GM18873 (cell line): ENCODE measurements around the gene FAM131C.
"Not testable (repeated sequence)": the region's sequence is repeated elsewhere in the genome, so short reads cannot be mapped to it uniquely, and the experiment has no call there.

Experiments used
- ATAC-seq: cut with Tn5 transposase; IDR thresholded peaks from one replicate; pipeline ENCODE4 v1.9.1; 2021; ENCODE audit warnings: mild to moderate bottlenecking, moderate library complexity, moderate number of reproducible peaks; ENCODE audit not compliant: unreplicated experiment, low FRiP score

FAM131C gene

DNA sequence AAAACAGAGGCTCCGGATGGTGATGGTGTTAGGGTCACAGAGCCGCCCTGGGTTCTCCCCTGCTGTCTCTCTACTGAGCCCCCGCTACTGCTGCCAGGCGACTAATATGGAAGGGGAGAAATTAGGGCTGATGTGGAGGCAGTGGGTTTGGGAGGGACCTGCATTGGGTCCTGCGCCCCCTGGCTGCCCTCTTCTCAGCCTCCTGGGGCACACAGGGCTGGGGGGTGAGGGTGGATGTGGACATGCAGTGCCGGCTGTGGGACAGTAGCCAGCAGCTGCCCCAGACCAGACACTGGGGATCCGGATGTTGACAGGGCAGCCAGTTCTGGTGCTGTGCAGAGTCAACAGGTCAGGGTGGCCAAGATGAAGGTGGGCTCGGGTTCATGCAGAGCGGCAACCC lies 31.4 kb downstream of the FAM131C start:
- ATAC-seq = no peak

DNA sequence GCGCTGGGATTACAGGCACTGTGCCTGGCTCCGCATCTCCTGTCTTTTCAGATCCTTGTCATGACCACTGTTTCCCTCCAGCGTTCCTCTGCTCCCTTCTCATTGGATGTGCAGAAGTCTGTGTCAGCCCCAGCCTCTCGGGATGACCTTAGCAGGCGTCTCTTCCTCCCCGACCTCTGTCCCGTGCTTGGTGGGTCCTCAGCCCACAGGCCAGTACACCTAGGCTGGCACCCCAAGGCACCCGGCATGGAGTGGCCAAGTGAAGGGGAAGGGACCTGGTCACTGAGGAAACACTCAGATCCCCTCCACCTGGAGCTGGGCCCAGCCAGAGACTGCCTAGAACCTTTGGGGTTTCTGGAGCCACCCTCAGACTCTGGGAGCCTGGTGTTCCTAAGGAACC lies 32.3 kb downstream of the FAM131C start:
- no peak for ATAC-seq

- ATAC-seq = not testable (repeated sequence)
Measured at GRCh38 chr1:16039871-16040270, 33.6 kb downstream of the FAM131C start.

GRCh38 chr1:16038620-16038912 lies 34.9 kb downstream of the FAM131C start:
- no peak for ATAC-seq

GRCh38 chr1:16036461-16036860 lies 37.0 kb downstream of the FAM131C start:
- not testable (repeated sequence) for ATAC-seq

DNA sequence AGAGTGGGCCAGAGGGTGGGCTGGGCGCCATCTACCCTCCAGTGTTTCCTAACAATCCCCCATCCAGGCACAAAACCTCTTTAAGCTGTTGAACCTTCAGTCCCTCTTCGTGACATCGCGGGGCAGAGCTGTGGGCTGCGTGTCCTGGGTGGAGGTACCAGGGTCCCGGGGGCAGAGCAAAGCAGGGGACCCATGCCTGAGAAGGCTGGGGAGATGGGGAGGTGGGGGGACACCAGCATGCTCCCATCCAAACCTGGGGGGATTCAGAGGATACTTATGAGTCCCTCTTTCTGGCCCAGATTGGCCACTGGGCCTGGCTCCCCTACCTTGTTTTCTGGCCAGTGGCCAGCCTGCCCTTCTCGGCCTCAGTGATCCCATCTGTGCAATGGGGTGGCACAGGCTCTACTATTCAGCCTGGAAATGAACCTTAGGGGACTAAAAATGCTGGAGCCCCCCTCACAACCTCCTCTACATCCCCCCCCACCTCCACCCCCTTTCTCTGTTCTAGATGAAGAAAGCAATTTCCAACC lies 40.3 kb downstream of the FAM131C start:
- not testable (repeated sequence) for ATAC-seq

- ATAC-seq = no peak
Measured at GRCh38 chr1:16032388-16033102, 40.9 kb downstream of the FAM131C start.

DNA sequence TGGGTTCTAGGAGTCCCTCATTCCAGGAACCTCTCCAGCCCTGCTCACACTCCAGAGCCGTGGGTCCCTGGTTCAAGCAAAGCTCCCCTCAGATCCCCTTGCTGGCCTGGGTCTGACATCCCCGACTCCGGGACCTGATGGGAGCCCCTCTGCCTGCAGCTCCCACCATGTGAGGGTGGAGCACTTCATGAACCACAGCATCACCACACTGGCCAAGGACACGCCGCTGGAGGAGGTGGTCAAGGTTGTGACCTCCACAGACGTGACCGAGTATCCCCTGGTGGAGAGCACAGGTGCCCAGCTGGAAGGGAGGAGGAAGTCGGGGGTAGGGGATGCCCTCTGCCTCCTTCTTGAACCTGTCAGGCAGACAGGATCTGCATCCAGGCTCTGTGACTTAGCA lies 41.9 kb downstream of the FAM131C start:
- ATAC-seq = no peak

GRCh38 chr1:16029288-16029687 lies 44.2 kb downstream of the FAM131C start:
- ATAC-seq = no peak

GRCh38 chr1:16029003-16029268 lies 44.5 kb downstream of the FAM131C start:
- ATAC-seq = not testable (repeated sequence)

- ATAC-seq = no peak
Measured at GRCh38 chr1:16028237-16029002, 45.0 kb downstream of the FAM131C start.

DNA sequence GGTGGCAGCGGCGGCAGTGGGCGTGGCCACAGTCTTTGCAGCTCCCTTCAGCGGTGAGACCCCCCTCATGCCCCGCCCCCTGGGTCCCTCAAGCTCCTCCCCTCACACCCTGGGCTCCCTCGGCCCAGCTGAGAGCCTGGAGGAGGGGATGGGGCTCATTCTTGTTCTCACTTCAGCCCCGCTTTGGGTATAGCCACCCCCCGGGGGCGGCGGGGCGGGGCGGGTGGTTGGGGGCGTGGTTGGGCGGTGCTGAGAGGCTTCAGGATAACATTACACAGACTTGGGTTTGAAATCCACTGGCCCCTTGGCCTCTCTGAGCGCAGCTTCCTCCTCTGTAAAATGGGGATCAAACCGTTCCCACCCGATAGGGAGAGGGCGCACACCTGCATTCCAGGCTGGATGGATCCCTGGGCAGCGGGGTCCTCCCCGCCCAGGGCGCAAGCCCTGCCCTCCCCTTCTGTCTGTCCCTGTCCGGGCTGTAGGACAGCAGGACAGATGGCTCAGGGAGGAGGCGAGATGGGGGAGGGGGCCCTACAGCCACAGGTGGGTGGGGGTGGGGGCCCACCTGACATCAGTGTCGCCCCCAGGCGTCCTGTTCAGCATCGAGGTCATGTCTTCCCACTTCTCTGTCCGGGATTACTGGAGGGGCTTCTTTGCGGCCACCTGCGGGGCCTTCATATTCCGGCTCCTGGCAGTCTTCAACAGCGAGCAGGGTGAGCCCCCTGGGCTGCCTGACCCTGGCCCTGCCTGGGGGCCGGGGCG lies 46.5 kb downstream of the FAM131C start:
- no peak for ATAC-seq

DNA sequence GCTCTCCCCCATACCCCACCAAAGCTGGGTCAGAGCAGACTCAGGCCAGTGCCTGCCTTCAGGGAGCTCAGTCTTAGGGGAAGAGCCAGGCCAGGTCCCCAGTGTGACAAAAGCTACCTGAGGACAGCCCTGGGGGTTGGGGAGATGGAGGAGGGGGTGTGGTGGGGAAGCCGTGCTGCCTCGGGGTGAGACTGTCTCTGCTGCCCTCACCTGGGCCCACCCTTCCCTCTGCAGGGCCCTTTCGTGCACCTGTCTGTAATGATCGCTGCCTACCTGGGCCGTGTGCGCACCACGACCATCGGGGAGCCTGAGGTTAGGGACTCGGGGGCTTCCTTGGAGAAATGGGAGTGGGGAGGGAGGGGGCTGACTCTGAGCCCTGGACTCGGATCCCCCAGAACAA lies 47.1 kb downstream of the FAM131C start:
- not testable (repeated sequence) for ATAC-seq

DNA sequence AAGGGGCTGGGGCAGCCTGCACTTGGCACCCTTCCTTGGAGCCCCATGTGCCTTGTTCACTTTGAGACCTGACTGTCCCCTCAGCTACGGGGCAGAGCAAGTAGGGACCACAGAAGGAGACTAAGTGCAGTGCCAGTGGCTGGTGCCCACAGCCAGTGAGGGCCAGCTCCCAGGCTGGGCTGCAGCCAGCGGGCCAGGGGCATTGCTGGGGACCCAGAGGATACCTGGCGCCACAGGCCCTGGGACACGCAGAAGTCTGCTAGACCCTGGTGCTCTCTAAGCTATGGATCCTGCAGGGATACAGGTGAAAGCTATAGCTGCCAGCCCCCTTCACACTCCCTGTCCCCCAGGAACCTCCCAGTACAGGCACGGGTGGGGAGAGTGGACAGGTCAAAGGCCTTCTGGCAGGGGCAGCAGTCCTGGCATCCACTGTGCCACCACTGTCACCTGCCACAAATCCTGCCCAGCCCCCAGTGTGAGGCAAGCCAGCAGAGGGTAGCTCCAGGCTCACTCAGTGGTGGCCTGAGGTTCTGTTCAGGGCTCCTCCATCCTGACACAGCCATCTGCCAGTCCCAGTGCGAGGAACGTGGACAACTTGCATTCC lies 50.3 kb downstream of the FAM131C start:
- no peak for ATAC-seq

DNA sequence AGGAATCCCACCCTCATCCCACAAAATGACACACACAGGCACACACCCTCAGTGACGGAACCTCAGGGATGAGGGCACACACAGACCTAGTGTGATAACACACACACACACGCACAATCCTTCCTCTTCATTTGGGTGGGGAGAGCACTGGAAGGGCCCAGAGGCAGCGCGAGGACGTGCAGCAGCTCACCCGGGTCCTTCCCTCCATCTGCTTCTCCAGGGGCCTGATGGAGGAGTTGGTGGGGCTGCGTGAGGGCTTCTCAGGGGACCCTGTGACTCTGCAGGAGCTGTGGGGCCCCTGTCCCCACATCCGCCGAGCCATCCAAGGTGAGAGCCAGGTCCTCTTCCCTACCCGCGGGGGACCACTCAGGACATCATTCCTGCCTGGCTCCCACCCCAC lies 51.1 kb downstream of the FAM131C start:
- no peak for ATAC-seq

DNA sequence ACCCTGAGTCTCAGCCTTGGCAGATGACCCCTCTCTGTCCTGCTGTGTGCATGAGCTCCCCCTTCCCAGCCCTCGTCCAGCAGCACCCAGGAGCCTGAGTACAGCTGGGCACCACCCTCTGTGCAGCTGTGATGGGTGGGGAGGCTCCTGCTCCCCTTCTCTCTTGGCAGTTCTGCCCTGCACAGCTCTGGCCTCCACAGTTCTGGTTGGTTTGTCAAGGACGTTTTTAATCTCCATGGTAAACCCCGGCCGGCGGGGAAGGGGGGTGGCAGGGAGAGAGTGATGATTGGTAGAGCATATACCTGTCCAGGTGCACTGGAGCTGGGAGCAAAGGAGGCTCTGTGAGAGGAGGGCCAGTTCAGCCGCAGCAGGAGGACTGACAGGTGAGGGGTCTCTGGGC lies 51.8 kb downstream of the FAM131C start, which contains the start of gene CLCNKA:
Gene CLCNKA (plus strand): TSS at position 356 of the 400 bp plus-strand sequence. CDS start 584 bp downstream, outside the sequence.
- no peak for ATAC-seq

DNA sequence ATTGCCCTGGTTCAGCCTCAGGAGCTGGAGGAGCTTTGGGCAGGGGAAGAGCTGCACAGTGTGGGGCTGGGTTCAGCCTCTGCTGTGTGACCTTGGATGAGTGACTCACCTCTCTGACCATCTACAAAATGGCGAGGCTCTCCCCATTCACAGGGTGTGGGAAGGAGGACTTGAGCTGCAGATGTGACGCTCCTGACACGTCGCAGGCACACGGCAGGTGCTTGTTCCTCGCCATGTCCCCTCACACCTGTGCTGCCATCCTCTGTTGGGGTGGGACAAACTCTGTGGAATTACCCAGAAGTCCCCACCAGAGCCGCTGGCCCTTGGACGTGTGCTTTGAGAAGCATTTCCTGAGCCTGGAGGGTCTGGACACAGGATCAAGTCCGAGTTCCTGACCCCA lies 52.6 kb downstream of the FAM131C start:
- ATAC-seq = not testable (repeated sequence)

GRCh38 chr1:16020325-16020724 lies 53.1 kb downstream of the FAM131C start:
- ATAC-seq = no peak

- ATAC-seq = no peak
Measured at GRCh38 chr1:16019644-16020277, 53.7 kb downstream of the FAM131C start.
